Activated CD8-positive, alpha-beta memory T cell treated with anti-CD3 and anti-CD28 coated beads, Interleukin-2, amount 50 U/mL, for 1 hour (primary cell): ENCODE results near the gene FBXW8.

Experiments
- DNase-seq: peaks from one replicate; pipeline ENCODE4 v3.0.0-alpha.2; 2020; ENCODE audit errors: extremely low read depth

Gene FBXW8

DNA sequence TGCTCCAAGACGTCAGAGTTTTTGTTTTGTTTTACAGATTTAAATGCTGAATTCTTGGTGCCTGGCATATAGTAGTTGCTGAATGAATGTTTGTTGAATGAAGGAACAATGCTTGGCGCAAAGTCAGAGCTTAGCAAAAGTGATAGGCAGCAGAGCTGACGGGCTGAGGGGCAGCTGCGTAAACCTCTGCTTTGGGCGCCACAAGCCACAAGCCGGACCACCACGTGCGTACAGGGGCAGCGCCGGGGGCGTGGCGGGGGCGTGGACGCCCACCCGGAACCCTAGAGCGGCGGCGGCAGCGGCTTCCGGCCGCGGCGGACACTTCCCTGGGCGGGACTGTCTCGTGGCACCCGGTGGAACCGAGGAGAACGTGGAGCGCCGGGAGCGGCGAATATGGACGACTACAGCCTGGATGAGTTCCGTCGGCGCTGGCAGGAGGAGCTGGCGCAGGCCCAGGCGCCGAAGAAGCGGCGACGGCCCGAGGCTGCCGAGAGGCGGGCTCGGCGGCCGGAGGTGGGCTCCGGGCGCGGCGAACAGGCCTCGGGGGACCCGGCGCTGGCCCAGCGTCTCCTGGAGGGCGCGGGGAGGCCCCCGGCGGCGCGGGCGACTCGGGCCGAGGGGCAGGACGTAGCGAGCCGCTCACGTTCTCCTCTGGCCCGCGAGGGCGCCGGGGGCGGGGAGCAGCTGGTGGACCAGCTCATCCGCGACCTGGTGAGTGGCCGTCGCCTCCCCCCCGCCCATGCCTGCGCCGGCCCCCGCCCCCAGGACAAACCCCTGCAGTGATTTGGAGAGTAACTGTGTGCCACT lies at the start of gene FBXW8:
TSS of gene FBXW8 (plus strand) at position 306 of the 807 bp plus-strand sequence. CDS start at position 394, 88 bp downstream.
- DNase-seq = no peak

DNA sequence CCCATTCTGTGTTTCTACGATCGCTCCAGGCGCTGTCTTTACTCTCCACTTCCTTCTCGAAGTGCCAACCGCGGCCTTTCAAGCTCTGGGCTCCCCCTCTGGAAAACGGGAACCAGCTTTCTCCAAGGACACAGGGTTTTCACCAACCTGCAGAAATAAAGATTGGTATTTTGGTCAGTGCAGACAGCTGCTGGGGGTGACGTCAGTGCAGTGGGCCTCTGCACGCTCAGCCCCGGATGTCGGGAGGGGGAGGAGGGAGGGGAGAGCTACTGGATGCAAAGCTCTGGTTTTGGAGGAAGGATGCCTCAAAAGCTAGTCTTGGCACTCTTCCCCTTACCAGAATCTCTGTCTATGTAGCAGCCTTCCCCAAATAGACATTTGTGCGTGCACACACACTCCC lies 49.4 kb upstream of the FBXW8 start:
- DNase-seq = no peak

- DNase-seq = no peak
Observed at GRCh38 chr12:116862167-116862566, 48.6 kb upstream of the FBXW8 start.

DNA sequence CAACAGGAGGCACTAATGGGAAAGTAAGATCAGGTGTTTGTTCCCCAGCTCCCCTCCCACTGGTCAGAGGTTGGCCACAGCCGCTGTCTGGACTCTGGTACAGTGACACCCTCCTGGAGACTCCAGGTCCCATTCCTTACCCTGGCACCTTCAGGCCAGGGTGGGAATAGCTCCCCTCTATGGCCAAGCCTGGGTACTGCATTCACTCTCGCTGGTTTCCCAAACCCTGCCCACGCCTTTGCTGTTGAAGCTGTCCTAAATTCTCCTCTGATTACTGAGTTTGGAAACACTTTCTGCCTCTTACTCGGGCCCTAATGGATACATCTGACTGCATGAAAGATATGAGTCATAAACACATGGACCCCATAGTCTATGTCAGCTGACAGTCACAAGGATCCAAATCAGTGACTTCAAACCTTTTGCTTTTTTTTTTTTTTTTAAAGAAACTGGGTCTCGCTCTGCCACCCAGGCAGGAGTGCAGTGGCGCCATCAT lies 47.4 kb upstream of the FBXW8 start:
- DNase-seq = no peak

DNA sequence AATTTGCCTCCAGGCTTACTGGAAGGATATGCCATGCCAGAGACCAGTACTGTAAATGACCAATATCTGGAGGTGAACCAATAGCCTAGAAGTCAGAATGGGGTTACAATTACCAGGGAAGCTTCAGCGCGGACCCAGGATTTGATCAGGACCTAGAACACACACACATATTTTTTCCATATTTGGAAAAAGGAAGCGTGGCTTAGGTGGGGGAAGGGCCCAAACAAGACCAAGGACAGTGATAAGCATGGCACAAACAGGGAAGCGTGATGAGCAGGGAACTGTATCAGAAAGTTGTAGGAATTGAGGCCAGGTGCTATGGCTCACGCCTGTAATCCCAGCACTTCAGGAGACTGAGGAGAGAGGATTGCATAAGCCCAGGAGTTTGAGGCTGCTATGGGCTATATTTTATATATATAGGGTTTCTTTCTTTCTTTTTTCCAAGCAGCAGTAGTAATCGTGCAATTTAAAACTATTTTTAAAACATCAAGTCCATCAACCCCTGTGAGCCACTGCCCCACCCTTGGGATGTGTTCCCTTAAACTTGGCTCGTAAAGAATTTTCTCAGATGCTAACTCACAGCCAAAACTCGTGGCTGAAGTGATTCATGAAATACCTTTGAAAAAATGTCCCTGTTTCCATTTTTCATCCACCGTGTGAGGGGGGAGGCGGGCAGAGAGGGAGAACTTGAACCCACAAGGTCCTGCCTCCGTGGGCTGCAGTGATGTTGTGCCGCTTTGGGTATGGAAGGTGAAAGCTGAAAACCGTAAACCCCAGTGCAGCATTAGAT lies 46.2 kb upstream of the FBXW8 start:
- DNase-seq = no peak

DNA sequence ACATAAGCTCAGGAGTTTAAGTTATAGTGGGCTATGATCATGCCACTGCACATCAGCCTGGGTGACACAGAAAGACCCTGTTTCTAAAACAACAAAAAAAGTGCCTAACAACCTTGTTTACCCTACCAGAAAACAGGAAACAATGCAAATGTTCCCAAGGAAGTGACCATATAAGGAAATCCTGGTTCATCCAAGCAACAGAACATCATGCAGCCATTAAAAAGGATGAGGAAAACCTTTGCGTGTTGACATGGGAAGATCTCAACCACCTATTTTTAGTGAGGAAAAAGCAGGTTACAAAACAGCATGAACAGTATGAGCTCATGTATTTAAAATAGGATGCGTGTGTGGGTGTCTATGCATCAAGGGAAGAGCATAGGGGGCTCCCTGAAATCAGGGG lies 43.2 kb upstream of the FBXW8 start:
- DNase-seq = no peak

- DNase-seq = no peak
Observed at GRCh38 chr12:116870306-116870705, 40.4 kb upstream of the FBXW8 start.

- no peak for DNase-seq
Observed at GRCh38 chr12:116874324-116874995, 36.3 kb upstream of the FBXW8 start.

DNA sequence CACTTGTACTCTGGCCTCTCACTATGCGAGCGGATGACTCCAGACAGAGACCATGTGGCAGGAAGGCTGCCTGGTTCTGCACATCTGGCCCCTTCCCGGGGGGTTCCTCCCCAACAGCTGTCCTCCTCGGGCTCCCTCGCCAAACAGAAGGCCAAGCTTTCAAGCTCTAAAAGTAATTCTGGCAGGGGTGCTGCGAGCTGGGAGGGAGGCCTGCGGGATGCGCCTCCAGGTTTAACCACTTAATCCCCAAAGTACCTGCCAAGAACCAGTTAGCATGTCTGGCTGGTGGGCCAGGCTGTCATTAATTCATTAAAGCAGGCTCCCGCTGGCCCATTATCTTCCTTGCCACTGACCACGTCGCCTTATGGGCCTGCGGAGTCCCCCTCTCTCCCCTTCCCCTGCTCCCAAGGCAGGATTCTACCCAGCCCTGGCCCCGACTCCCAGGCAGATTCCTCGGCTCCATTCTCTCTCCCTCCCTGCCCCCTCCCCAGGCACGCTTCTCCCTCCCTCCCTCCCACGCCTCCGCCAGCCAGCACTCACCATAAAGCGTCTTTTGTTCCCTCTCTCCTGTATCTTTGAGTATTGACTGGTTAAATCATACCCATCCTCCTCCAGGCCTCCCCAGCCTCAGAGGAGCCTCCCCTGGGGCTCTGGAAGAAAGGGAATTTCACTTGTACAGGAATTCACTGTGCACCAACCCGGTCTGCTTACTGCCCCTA lies 34.4 kb upstream of the FBXW8 start:
- no peak for DNase-seq

DNA sequence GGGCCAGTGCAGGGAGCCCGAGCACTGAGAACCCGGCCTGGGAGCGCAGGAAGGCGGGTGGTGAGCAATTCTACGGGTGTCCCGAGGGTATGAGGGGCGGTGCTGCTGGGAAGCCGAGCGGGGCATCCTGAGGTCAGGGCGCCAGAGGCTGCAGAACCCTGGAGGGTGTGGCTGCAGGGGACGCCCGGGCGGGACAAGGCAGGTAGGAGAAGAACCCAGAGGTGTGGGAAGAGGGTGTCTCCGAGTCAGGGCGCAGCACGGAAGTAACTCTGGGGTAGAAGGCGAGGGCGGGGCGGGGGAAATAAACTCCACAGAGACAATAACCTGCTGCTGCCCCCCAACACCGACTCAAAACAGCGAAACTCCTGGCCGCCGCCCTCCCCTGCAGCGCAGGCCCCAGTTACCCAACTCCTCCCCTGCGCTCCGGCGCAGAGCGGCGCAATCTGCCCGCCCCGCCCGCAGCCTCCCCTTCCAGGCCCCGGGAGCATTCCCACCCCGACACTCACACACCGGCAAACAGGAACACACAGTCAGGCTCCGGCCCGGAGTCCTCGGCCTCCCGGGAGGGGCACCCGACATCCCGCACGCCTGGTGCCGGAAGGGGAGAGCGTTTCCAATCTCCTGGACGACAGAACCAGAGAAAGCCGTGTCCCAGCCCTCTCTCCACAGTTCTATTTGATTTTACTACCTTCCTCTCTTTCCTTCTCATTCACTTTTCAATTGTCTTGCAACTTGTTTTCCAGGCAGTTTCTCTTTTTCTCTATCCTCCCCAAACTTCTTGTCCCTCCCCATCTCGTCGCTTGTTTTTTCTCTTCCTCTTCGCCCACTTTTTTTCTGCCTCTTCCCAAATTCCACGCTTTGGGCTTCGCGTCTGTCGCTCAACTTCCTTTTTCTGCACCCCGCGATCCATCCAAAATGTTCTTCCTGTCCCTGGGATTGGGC lies 31.9 kb upstream of the FBXW8 start:
- DNase-seq = no peak

GRCh38 chr12:116879509-116880212 lies 31.1 kb upstream of the FBXW8 start:
- no peak for DNase-seq

DNA sequence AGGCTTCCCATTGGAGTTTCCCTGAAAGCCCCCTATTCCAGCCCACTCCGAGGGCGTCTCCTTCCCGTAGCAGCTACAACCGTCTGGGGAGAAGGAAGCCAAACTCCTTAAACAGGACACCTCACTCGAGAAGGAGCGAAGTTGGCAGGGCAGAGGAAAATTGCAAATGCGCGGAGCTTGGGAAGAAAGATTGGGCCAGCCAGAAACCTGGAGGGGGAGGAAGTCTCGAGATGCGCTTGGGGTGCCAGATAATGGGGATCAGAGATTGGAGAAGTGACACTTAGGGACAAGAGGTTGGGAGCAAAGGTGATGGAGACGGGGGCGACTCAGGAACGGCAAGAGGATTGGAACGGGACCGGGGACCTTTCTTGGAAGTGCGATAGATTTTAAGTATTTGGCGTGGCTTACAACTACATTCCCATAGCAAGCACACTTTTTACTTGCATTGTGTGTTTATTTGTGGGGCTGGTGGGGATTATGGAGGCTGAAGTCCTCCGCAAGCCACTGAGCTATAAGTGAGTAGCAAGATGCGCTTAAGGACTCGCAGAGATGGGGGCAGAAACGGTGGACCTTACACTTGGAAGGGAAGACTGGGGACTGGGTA lies 30.4 kb upstream of the FBXW8 start:
- no peak for DNase-seq

- DNase-seq = no peak
Observed at GRCh38 chr12:116880817-116881324, 29.9 kb upstream of the FBXW8 start.

DNA sequence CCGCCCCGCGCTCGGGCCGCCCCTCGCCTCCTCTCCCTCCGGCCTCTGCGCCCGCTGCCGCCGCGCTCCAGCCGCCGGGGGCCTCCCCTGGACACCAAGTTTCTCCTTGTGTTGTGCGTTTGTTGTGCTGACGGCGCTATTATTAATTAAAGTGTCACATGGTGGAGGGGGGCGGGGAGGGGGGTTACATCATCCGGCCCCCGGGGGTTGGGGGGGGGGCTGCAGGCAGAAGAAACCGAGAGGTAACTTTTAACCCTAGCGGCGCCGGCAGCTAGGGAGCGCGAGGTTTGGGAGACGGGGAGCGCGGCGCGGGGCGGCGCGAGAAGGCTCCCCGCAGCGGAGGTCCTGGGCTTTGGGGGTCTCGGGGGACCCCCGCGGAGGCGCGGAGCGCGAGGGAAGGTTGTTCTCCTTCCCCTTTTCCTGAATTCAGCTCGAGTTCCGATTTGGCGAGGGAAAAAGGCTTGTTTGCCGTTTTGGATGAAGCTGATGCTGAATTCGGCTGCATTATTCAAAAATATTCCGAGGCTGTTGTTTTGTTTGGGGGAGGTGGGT lies 29.3 kb upstream of the FBXW8 start, which contains the start of gene HRK:
TSS of gene HRK (minus strand) at position 117 of the 552 bp plus-strand sequence. CDS start 134 bp downstream, outside the sequence.
- no peak for DNase-seq

DNA sequence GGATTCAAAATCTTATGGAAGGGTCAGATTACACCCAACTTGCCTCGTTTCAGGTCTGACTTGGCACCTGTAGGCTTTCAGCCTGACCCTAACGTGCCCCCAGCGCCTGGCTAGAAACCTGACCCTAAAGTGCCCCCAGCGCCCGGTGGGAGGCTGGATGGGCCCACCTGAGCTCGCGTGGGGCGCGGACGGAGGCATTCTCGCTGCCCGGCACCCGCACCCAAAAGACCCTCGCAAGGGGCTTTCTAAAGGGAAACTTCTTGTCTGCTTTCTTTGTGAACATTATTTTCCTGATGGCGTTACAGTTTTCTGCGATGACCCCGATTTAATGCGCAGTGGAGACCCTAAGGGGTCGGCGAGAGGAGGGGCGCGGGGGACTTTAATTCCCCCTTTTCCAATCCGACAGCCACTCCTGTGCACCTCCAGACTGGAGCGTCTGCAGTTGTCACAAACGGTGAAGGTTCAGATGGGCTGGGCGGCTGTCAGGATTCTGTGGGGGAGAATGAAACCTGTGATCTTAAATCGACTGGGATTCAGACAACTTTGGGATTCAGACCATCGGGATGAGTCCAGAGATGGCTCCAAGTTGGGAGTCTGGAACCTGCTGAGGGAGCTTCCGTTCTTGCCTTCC lies 28.8 kb upstream of the FBXW8 start:
- DNase-seq = no peak

GRCh38 chr12:116882742-116883141 lies 28.0 kb upstream of the FBXW8 start:
- no peak for DNase-seq

DNA sequence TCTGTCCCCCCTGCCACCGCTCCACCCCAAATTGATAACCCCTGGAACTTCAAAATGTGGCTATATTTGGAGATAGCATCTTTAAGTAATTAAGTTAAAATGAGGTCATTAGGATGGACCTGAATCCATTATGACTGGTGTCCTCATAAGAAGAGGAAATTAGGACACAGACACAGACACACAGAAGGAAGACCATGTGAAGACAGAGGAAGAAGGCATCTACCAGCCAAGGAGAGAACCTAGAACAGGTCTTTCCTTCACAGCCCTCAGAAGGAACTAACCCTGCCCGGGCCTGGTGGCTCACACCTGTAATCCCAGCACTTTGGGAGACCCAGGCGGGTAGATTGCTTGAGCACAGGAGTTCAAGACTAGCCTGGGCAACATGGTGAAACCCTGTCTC lies 25.9 kb upstream of the FBXW8 start:
- DNase-seq = no peak

GRCh38 chr12:116885491-116885890 lies 25.3 kb upstream of the FBXW8 start:
- DNase-seq = no peak
